ENCODE data around the gene GH2.

Gene GH2

DNA sequence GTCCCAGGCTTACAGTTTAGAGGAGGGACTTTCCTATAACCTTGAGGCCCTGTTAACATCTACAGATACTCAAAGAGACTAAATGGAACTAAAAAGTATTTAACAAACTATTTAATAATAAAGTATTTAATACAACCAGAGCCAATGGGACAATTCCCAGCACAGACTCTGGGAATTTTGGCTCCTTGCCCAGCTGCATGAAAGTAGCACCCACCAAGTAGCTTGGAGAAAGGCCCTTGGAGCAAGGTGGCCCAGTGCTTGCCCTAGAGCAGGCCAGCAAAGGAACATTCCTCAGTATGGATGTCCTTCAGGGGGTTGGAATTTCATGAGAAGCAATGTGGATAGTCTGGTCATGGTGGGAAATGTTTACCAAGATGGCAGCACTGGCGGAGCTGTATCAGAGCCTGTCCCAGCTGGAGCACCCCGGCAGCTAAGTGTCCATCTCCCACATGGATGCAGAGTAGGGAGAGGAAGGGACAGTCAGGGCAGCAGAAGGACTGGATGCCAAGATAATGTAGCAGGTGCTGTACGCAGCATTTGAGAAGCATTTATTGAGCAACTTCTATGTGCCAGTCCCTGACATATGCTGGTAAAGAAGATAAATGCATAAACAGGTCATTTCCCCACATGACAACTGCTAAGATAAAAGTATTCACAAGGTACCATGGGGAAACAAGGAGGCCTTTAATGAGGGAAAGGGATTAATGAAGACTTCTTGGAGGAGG lies 34.1 kb downstream of the GH2 start:
- no peak for TF ChIP-seq OSR1 (CRISPR knock-in tag; IDR thresholded peaks at IDR 0.05)
- TF ChIP-seq BACH2 (CRISPR knock-in tag; IDR thresholded peaks at IDR 0.05; ENCODE audit: borderline replicate concordance): no peak
- TF ChIP-seq ZNF70 (CRISPR knock-in tag; IDR thresholded peaks at IDR 0.05): no peak
- no peak for TF ChIP-seq CSDC2 (CRISPR knock-in tag; IDR thresholded peaks at IDR 0.05)
- no peak for TF ChIP-seq ZNF565 (CRISPR knock-in tag; conservative IDR thresholded peaks at IDR 0.05; ENCODE audit: low read depth)
- no peak for TF ChIP-seq ISL1 (CRISPR knock-in tag; IDR thresholded peaks at IDR 0.05)
- no peak for TF ChIP-seq ESRRG (CRISPR knock-in tag; IDR thresholded peaks at IDR 0.05)
- TF ChIP-seq RARB (CRISPR knock-in tag; IDR thresholded peaks at IDR 0.05): no peak
- TF ChIP-seq ARNTL (CRISPR knock-in tag; IDR thresholded peaks at IDR 0.05; ENCODE audit: borderline replicate concordance, low read depth): no peak
- no peak for TF ChIP-seq PATZ1 (CRISPR knock-in tag; IDR thresholded peaks at IDR 0.05; ENCODE audit: borderline replicate concordance)
- no peak for ATAC-seq

DNA sequence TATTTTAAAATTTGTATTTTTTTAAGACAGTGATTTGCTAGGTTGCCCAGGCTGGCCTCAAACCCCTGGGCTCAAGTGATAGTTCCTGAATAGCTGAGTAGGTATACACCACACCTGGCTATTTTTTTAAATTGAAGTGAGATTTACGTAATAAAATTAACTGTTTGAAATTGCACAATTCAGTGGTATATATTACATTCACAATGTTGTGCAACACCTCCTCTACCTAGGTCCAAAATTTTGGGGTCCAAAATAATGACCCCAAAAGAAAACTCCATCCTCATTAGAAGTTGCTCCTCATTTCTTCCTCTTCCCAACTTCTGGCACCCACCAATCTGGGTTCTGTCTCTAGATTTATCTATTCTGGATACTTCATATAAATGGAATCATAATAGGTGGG lies 36.2 kb downstream of the GH2 start:
- ATAC-seq: no peak
- no peak for TF ChIP-seq SNAI2 (CRISPR knock-in tag; IDR thresholded peaks at IDR 0.05)
- TF ChIP-seq, protein P1, sequence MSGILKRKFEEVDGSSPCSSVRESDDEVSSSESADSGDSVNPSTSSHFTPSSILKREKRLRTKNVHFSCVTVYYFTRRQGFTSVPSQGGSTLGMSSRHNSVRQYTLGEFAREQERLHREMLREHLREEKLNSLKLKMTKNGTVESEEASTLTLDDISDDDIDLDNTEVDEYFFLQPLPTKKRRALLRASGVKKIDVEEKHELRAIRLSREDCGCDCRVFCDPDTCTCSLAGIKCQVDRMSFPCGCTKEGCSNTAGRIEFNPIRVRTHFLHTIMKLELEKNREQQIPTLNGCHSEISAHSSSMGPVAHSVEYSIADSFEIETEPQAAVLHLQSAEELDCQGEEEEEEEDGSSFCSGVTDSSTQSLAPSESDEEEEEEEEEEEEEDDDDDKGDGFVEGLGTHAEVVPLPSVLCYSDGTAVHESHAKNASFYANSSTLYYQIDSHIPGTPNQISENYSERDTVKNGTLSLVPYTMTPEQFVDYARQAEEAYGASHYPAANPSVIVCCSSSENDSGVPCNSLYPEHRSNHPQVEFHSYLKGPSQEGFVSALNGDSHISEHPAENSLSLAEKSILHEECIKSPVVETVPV (CRISPR knock-in tag; IDR thresholded peaks at IDR 0.05): no peak
- TF ChIP-seq ZFP3 (CRISPR knock-in tag; IDR thresholded peaks at IDR 0.05): no peak
- no peak for TF ChIP-seq ZNF565 (CRISPR knock-in tag; conservative IDR thresholded peaks at IDR 0.05; ENCODE audit: low read depth)
- no peak for TF ChIP-seq GLIS3 (CRISPR knock-in tag; IDR thresholded peaks at IDR 0.05)
- TF ChIP-seq, protein P2, sequence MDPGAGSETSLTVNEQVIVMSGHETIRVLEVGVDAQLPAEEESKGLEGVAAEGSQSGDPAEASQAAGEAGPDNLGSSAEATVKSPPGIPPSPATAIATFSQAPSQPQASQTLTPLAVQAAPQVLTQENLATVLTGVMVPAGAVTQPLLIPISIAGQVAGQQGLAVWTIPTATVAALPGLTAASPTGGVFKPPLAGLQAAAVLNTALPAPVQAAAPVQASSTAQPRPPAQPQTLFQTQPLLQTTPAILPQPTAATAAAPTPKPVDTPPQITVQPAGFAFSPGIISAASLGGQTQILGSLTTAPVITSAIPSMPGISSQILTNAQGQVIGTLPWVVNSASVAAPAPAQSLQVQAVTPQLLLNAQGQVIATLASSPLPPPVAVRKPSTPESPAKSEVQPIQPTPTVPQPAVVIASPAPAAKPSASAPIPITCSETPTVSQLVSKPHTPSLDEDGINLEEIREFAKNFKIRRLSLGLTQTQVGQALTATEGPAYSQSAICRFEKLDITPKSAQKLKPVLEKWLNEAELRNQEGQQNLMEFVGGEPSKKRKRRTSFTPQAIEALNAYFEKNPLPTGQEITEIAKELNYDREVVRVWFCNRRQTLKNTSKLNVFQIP (CRISPR knock-in tag; IDR thresholded peaks at IDR 0.05; ENCODE audit: borderline replicate concordance, low read depth): no peak
- no peak for TF ChIP-seq ZC3H10 (CRISPR knock-in tag; IDR thresholded peaks at IDR 0.05)
- no peak for TF ChIP-seq ZFP30 (CRISPR knock-in tag; IDR thresholded peaks at IDR 0.05)
- TF ChIP-seq BACH2 (CRISPR knock-in tag; IDR thresholded peaks at IDR 0.05; ENCODE audit: borderline replicate concordance): no peak
- no peak for TF ChIP-seq TCF4 (CRISPR knock-in tag; IDR thresholded peaks at IDR 0.05; ENCODE audit: borderline replicate concordance)
- TF ChIP-seq PATZ1 (CRISPR knock-in tag; IDR thresholded peaks at IDR 0.05; ENCODE audit: borderline replicate concordance): no peak
- no peak for TF ChIP-seq OSR1 (CRISPR knock-in tag; IDR thresholded peaks at IDR 0.05)

DNA sequence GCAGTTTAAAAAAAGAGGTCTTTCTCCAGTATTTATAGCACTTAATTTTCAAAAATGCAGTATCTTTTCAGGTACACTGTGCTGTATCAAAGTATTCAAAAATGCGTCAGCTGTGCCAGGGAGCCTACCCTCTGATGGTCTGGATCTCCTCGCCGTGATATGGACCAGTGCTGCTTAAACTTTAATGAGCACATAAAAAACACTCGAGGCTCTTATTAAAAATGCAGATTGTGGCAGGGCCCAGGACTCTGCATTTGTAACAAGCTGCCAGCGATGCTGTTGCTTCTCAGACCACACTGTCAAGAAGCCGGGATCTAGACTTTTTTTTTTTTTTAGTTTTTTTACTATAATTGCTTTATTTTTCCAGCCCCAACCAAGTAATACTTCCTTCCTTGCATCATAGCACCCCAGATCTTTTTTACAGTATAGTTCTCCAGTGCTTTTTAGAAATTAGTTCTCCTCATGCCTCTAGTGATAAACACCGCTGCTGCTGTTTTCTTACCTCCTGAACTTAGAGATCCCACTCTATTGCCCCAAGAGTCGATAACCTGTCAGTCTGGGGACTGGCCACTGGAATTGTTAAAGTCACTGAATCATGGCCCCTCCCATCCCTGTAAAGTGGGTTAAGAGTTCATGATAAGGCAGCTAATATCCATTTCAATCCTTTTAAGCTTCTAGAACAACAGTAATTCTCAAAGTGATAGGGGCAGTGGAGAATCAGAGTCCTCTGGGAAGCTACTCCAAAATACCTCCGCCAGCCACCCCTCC lies 37.6 kb downstream of the GH2 start:
- no peak for ATAC-seq
- TF ChIP-seq, protein P2 (CRISPR knock-in tag; IDR thresholded peaks at IDR 0.05; ENCODE audit: borderline replicate concordance, low read depth): no peak
- TF ChIP-seq, protein P1 (CRISPR knock-in tag; IDR thresholded peaks at IDR 0.05): no peak
- TF ChIP-seq PPARA (CRISPR knock-in tag; IDR thresholded peaks at IDR 0.05; ENCODE audit: borderline replicate concordance): no peak
- TF ChIP-seq ZNF8 (CRISPR knock-in tag; IDR thresholded peaks at IDR 0.05): no peak
- TF ChIP-seq PATZ1 (CRISPR knock-in tag; IDR thresholded peaks at IDR 0.05; ENCODE audit: borderline replicate concordance): no peak
- no peak for TF ChIP-seq ZFP30 (CRISPR knock-in tag; IDR thresholded peaks at IDR 0.05)
- TF ChIP-seq GLIS3 (CRISPR knock-in tag; IDR thresholded peaks at IDR 0.05): no peak
- TF ChIP-seq ISL1 (CRISPR knock-in tag; IDR thresholded peaks at IDR 0.05): no peak
- no peak for TF ChIP-seq ARNTL (CRISPR knock-in tag; IDR thresholded peaks at IDR 0.05; ENCODE audit: borderline replicate concordance, low read depth)
- TF ChIP-seq ZNF70 (CRISPR knock-in tag; IDR thresholded peaks at IDR 0.05): no peak
- TF ChIP-seq RARB (CRISPR knock-in tag; IDR thresholded peaks at IDR 0.05): no peak
- no peak for TF ChIP-seq SNAI2 (CRISPR knock-in tag; IDR thresholded peaks at IDR 0.05)
- no peak for TF ChIP-seq TOX (CRISPR knock-in tag; IDR thresholded peaks at IDR 0.05; ENCODE audit: borderline replicate concordance)
- TF ChIP-seq ZNF565 (CRISPR knock-in tag; conservative IDR thresholded peaks at IDR 0.05; ENCODE audit: low read depth): no peak
